K562 (cell line): Measurements from ENCODE around the gene DAPK2. TPM values are rescaled to one million over a fixed set of nuclear protein-coding genes. Genes with fewer than 3 reads are reported as not detected.
A peak's percentile ranks its signal among the peaks of the same experiment; 100 is the strongest.

Experiments
- ATAC-seq: fragments of 200-7000 bp; cut with Tn5 transposase; 3 replicates; pipeline ENCODE4 v1.9.1; 2020; ENCODE audit warnings: moderate library complexity
- BruUV-seq: library from RNA; stranded (reverse); fragments of 400-500 nt; replicated peaks from 2 replicates; lab custom pipeline; 2021; lab: Mats Ljungman, UMichigan
- CTCF ChIA-PET: fragments of 300-600 bp; formaldehyde crosslinking; extraction: SDS; loops from one replicate; lab custom pipeline; 2021; ENCODE audit warnings: low intra/inter-chr PET ratio; lab: Yijun Ruan, JAX
- POLR2A ChIA-PET: fragments of 300-600, 350-650 bp; sonication (Branson Sonifier 250); formaldehyde crosslinking; extraction: SDS; loops from one replicate; lab custom pipeline; 2021; ENCODE audit warnings: antibody characterized with exemption, inconsistent platforms; lab: Yijun Ruan, JAX
- DNase-seq, 4 experiments: peaks; one replicate each; pipeline versions ENCODE4 v3.0.0 to v3.0.0-alpha.2; 2011 to 2018; ENCODE audit warnings: low spot score in 3 of 4, mixed read lengths in 3 of 4; ENCODE audit errors: extremely low read depth in 1 of 4
- FAIRE-seq: peaks from 2 replicates; lab custom pipeline; 2011; peaks lifted over from hg19 to GRCh38; lab: Jason Lieb, UNC
- H2AFZ ChIP-seq: 2 replicates; pipeline ENCODE4 v1.6.0; 2011; ENCODE audit warnings: low read depth, low read length, control low read depth, inconsistent platforms
- H3K27ac ChIP-seq: fragments of 200-600 bp; 3 replicates; pipeline ENCODE4 v1.8.0; 2011; ENCODE audit warnings: low read depth, mild to moderate bottlenecking, control low read depth, inconsistent platforms, low read length, moderate library complexity, mixed read lengths; ENCODE audit errors: extremely low read depth
- H3K27me3 ChIP-seq, 2 experiments: fragments of 300-600 bp in 1 of 2; 2 replicates in 1 of 2; 3 replicates in 1 of 2; pipeline versions ENCODE4 v1.6.0 to v1.8.0; 2011; ENCODE audit warnings: inconsistent platforms in 2 of 2, low read length in 2 of 2, mild to moderate bottlenecking in 1 of 2, mixed read lengths in 1 of 2, moderate library complexity in 1 of 2; ENCODE audit not compliant: control insufficient read depth in 2 of 2, insufficient read depth in 2 of 2
- H3K36me3 ChIP-seq: fragments of 300-600 bp; 3 replicates; pipeline ENCODE4 v1.8.0; 2011; ENCODE audit warnings: mild to moderate bottlenecking, low read length, inconsistent platforms; ENCODE audit not compliant: control insufficient read depth, insufficient read depth
- H3K4me1 ChIP-seq, 2 experiments: fragments of 200-600 bp in 1 of 2; replicated peaks in 1 of 2; 2 replicates in 1 of 2; 3 replicates in 1 of 2; pipeline versions ENCODE4 v1.5.1 to v1.8.0; 2011; ENCODE audit warnings: inconsistent platforms in 2 of 2, low read length in 2 of 2, mild to moderate bottlenecking in 1 of 2, mixed read lengths in 1 of 2, moderate library complexity in 1 of 2; ENCODE audit not compliant: control insufficient read depth in 2 of 2, insufficient read depth in 2 of 2
- H3K4me2 ChIP-seq: 2 replicates; pipeline ENCODE4 v1.6.1; 2011; ENCODE audit warnings: low read length, control low read depth, inconsistent platforms, mixed read lengths; ENCODE audit not compliant: insufficient read depth
- H3K4me3 ChIP-seq: fragments of 200-600 bp; sonication (generic), shearing (Covaris generic); 2 replicates; pipeline ENCODE4 v1.5.1; 2016; ENCODE audit warnings: control low read depth, inconsistent platforms
- H3K79me2 ChIP-seq: fragments of 200-600 bp; 3 replicates; pipeline ENCODE4 v1.8.0; 2011; ENCODE audit warnings: low read length, inconsistent platforms; ENCODE audit not compliant: control insufficient read depth, insufficient read depth
- H3K9ac ChIP-seq, 2 experiments: 2 replicates each; pipeline versions ENCODE4 v1.6.0 to v1.6.1; 2011; ENCODE audit warnings: low read depth in 2 of 2, low read length in 2 of 2, control low read depth in 1 of 2, inconsistent platforms in 1 of 2, mild to moderate bottlenecking in 1 of 2, mixed read lengths in 1 of 2; ENCODE audit not compliant: insufficient read depth in 1 of 2
- H3K9me1 ChIP-seq: one replicate; pipeline ENCODE4 v1.6.0; 2011; ENCODE audit warnings: inconsistent platforms, mild to moderate bottlenecking, low read length, moderate library complexity; ENCODE audit not compliant: control insufficient read depth, insufficient read depth
- H3K9me3 ChIP-seq: replicated peaks from 2 replicates; pipeline ENCODE4 v1.5.1; 2011; ENCODE audit warnings: low read depth, low read length, inconsistent platforms; ENCODE audit not compliant: control insufficient read depth, insufficient read depth
- H4K20me1 ChIP-seq: replicated peaks from 2 replicates; pipeline ENCODE4 v1.6.1; 2011; ENCODE audit warnings: low read length, inconsistent platforms, mixed read lengths; ENCODE audit not compliant: control insufficient read depth, insufficient read depth
- ARID4B ChIP-seq: sonication (generic); formaldehyde crosslinking; IDR thresholded peaks from 2 replicates; pipeline ENCODE4 v1.8.0; 2022; ENCODE audit warnings: mild to moderate bottlenecking, missing genetic modification reagents
- ATF4 ChIP-seq: fragments of 450-650 bp; formaldehyde crosslinking; IDR thresholded peaks from 2 replicates; pipeline ENCODE4 v1.4.0; 2022; ENCODE audit warnings: mild to moderate bottlenecking, moderate library complexity
- ELK3 ChIP-seq: fragments of 450-650 bp; formaldehyde crosslinking; IDR thresholded peaks from 2 replicates; pipeline ENCODE4 v1.4.0; 2020; ENCODE audit warnings: mild to moderate bottlenecking
- HINFP ChIP-seq: fragments of 450-650 bp; conservative IDR thresholded peaks from 2 replicates; pipeline ENCODE4 v1.6.1; 2016; ENCODE audit warnings: missing genetic modification characterization, low read depth, mild to moderate bottlenecking, control low read depth, missing compliant biosample characterization
- HLTF ChIP-seq: fragments of 450-650 bp; IDR thresholded peaks from 2 replicates; pipeline ENCODE4 v1.6.1; 2016
- MNT ChIP-seq, 2 experiments: fragments of 450-650 bp; conservative IDR thresholded peaks; 2 replicates each; pipeline ENCODE4 v1.6.1; 2017; ENCODE audit warnings: mild to moderate bottlenecking in 2 of 2, moderate library complexity in 2 of 2
- PML ChIP-seq: IDR thresholded peaks from 2 replicates; pipeline ENCODE4 v1.6.1; 2012; ENCODE audit warnings: low read length, inconsistent platforms
- POLR2B ChIP-seq: fragments of 450-650 bp; IDR thresholded peaks from 2 replicates; pipeline ENCODE4 v1.6.1; 2018; ENCODE audit warnings: low read depth; ENCODE audit not compliant: partially characterized antibody
- POLR3G ChIP-seq: IDR thresholded peaks from 2 replicates; pipeline ENCODE4 v1.6.1; 2011; ENCODE audit not compliant: insufficient read length, insufficient replicate concordance; ENCODE audit errors: extremely low read depth
- SUPT5H ChIP-seq: fragments of 450-650 bp; IDR thresholded peaks from 2 replicates; pipeline ENCODE4 v1.6.1; 2016
- TCF7 ChIP-seq: sonication (generic); IDR thresholded peaks from 2 replicates; pipeline ENCODE4 v1.6.1; 2016; ENCODE audit warnings: antibody characterized with exemption, borderline replicate concordance
- WGBS: fragments of 100-300 bp; shearing (Covaris generic); methylation state at CpG from one replicate; pipeline ENCODE4 v1.1.6; 2016; ENCODE audit warnings: low coverage, mixed read lengths; ENCODE audit not compliant: insufficient coverage; ENCODE audit errors: missing lambda C conversion rate; 5-methylcytosine and 5-hydroxymethylcytosine counted together
- in situ Hi-C: fragments of 300-500 bp; cut with MboI; formaldehyde crosslinking; loops from 4 replicates; pipeline ENCODE4 v1.15.0; 2018; ENCODE audit warnings: inconsistent platforms, mixed read lengths
- intact Hi-C: fragments of 100-400 bp; cut with micrococcal nuclease; formaldehyde crosslinking; loops from 2 replicates; pipeline ENCODE4 v1.14.2; 2022
- polyA plus RNA-seq, 8 experiments: library from polyadenylated mRNA; depleted of rRNA in 4 of 8; stranded (reverse) in 5 of 8; unstranded in 3 of 8; fragments of >200 nt; fragmentation: Nextera tagmentation in 2 of 8; fragmentation: Illumina TruSeq in 1 of 8; extraction: Ambion mirVana in 2 of 8; extraction: Trizol in 1 of 8; gene quantifications; 2 replicates each; pipeline versions ENCODE4 v1.2.1 to v1.2.3, GENCODE V29; 2011 to 2014; ENCODE audit warnings: inconsistent platforms in 1 of 8, missing spikeins in 1 of 8
- total RNA-seq, 7 experiments: library from RNA; depleted of rRNA in 6 of 7; stranded (reverse); fragments of >200 nt in 6 of 7; fragmentation: Illumina TruSeq in 2 of 7; extraction: Trizol in 2 of 7; gene quantifications; 2 replicates each; pipeline versions ENCODE4 v1.2.1 to v1.2.3, GENCODE V29; 2011 to 2021; ENCODE audit warnings: low replicate concordance in 1 of 7

DAPK2 gene
- total and polyA plus RNA-seq, 9 of the 15 experiments (the other 6 are each of a cell fraction or from before 2014, with no cell fraction given) = 0.14 to 5.2 (median 2.2) TPM

GRCh38 chr15:63948971-63949370, 97.3 kb downstream of the DAPK2 start (continued):
- TF ChIP-seq ARID4B (no peak), ELK3 (CRISPR knock-in tag) (no peak), SUPT5H (no peak)

- H3K4me1 ChIP-seq = peaks cover 4 to 6% of the 10 kb centered on the region in 2 experiments; a peak in 3 of 5 replicates
- no peak overlapping the region for H2AFZ ChIP-seq
- no peak for ATAC-seq
- BruUV-seq = no TSS peak
- peak; percentile 37 for FAIRE-seq
- H3K27ac ChIP-seq = no peak overlapping the region
- intact Hi-C loops = loop anchor here (5.0 kb wide), 2 partner anchors 51 to 121 kb away; no protein-coding TSS in a partner anchor
- H3K4me3 ChIP-seq = no peak overlapping the region
- DNase-seq = no peak
- H3K9ac ChIP-seq = no peak overlapping the region
- no peaks in the 10 kb centered on the region for H3K27me3 ChIP-seq
- no peaks in the 10 kb centered on the region for H3K9me3 ChIP-seq
- H4K20me1 ChIP-seq = no peaks in the 10 kb centered on the region
- H3K79me2 ChIP-seq = no peaks in the 10 kb centered on the region
- WGBS = 60% methylated on average over 5 of the region's 5 CpGs
- ChIA-PET POLR2A (no interaction called here), CTCF (no interaction called here)
- in situ Hi-C loops = loop anchor here (5.0 kb wide), 1 partner anchor 94 kb away; no protein-coding TSS in a partner anchor
- H3K36me3 ChIP-seq = no peaks in the 10 kb centered on the region
- H3K9me1 ChIP-seq = peaks cover 3% of the 10 kb centered on the region
- no peak overlapping the region for H3K4me2 ChIP-seq
- TF ChIP-seq POLR2B (no peak), PML (no peak), HLTF (no peak), ATF4 (no peak), TCF7 (no peak), POLR3G (no peak), MNT (conservative IDR thresholded peaks at IDR 0.05) (no peak), HINFP (tag) (no peak)
Observed at GRCh38 chr15:63948436-63948835, 97.8 kb downstream of the DAPK2 start.
